ENCODE measurements around the gene SLC5A6.

SLC5A6 gene

DNA sequence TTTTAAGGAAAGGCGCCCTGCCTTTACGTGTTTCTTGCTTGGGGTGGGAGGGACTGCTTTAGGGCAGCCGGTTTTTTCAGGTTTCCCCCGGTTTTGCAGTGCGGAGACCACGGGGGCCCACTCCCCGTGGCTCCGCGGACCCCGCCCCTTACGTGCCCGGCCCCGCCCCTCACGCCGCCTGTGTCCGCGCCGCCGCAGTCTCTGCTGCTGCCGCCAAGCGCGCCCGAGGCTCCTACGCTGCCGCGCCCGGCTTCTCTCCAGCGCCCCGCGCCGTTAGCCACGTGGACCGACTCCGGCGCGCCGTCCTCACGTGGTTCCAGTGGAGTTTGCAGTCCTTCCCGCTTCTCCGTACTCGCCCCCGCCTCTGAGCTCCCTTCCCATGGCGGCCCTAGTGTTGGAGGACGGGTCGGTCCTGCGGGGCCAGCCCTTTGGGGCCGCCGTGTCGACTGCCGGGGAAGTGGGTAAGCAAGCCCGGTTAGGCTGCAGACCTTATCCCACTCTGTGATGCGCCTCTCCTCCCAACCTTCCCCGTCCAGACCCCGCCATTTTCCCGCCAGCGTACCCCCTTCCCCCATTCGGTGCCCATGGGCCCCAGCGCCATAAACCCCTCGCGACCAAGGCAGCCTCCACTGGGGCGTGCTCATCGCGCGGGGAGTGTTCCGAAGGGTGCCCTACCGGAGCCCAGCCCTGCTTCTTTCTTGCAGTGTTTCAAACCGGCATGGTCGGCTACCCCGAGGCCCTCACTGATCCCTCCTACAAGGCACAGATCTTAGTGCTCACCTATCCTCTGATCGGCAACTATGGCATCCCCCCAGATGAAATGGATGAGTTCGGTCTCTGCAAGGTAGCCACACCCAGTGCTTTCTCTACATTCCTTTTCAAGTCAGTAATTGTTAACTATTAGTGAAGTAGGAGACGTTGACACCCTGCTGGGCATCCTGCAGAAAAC lies 5.4 kb upstream of the SLC5A6 start, which contains the start of gene CAD:
TSS of gene CAD (plus strand) at position 197 of the 949 bp plus-strand sequence. CDS start at position 380, 183 bp downstream.
- H3K9me3 ChIP-seq (ENCODE audit: severe bottlenecking): no peaks in the 10 kb centered on the region
- TF ChIP-seq, protein P1, sequence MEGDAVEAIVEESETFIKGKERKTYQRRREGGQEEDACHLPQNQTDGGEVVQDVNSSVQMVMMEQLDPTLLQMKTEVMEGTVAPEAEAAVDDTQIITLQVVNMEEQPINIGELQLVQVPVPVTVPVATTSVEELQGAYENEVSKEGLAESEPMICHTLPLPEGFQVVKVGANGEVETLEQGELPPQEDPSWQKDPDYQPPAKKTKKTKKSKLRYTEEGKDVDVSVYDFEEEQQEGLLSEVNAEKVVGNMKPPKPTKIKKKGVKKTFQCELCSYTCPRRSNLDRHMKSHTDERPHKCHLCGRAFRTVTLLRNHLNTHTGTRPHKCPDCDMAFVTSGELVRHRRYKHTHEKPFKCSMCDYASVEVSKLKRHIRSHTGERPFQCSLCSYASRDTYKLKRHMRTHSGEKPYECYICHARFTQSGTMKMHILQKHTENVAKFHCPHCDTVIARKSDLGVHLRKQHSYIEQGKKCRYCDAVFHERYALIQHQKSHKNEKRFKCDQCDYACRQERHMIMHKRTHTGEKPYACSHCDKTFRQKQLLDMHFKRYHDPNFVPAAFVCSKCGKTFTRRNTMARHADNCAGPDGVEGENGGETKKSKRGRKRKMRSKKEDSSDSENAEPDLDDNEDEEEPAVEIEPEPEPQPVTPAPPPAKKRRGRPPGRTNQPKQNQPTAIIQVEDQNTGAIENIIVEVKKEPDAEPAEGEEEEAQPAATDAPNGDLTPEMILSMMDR (IDR thresholded peaks at IDR 0.05; ENCODE audit: poor library complexity, severe bottlenecking): no peak
- H3K27ac ChIP-seq (ENCODE audit: poor library complexity, severe bottlenecking): peak within 1 kb of the TSS; percentile 53
- ATAC-seq (ENCODE audit: low read depth): peak; percentile 87
- peaks cover 9% of the 10 kb centered on the region for H3K4me1 ChIP-seq (ENCODE audit: insufficient read depth, poor library complexity, severe bottlenecking)
- no peak for DNase-seq (ENCODE audit: low spot score)
- H3K27me3 ChIP-seq (ENCODE audit: insufficient read depth, poor library complexity, severe bottlenecking): no peaks in the 10 kb centered on the region
- peak within 1 kb of the TSS; percentile 87 for H3K4me3 ChIP-seq (ENCODE audit: severe bottlenecking)
- H3K36me3 ChIP-seq (ENCODE audit: low read depth): peaks cover 81% of the 10 kb centered on the region

DNA sequence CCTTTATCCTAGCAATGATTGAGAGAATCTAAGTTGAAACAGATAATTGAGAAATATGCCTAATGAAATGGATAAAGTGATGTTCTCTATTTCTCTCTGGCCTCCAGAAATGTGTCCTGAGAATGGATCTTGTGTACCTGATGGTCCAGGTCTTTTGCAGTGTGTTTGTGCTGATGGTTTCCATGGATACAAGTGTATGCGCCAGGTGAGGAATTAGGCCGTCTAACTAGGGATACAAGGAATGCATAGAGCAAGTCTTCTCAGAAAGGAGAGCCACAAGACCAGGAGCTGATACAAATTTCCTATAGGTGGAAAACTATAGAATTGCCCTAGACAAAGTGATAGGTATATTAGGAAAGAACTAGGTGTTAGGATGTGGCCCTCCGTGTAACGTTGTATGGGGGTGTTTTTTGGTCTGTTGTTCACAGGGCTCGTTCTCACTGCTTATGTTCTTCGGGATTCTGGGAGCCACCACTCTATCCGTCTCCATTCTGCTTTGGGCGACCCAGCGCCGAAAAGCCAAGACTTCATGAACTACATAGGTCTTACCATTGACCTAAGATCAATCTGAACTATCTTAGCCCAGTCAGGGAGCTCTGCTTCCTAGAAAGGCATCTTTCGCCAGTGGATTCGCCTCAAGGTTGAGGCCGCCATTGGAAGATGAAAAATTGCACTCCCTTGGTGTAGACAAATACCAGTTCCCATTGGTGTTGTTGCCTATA lies 4.5 kb upstream of the SLC5A6 start:
- Histone ChIP-seq H3K4me3 (ENCODE audit: severe bottlenecking) (peak overlapping the region; percentile 87), H3K36me3 (ENCODE audit: low read depth) (peaks cover 73% of the 10 kb centered on the region), H3K4me1 (ENCODE audit: insufficient read depth, poor library complexity, severe bottlenecking) (peaks cover 9% of the 10 kb centered on the region), H3K9me3 (ENCODE audit: severe bottlenecking) (no peaks in the 10 kb centered on the region), H3K27ac (ENCODE audit: poor library complexity, severe bottlenecking) (peak overlapping the region; percentile 53), H3K27me3 (ENCODE audit: insufficient read depth, poor library complexity, severe bottlenecking) (no peaks in the 10 kb centered on the region)
- TF ChIP-seq, protein P1 (IDR thresholded peaks at IDR 0.05; ENCODE audit: poor library complexity, severe bottlenecking): no peak
- ATAC-seq (ENCODE audit: low read depth): no peak
- DNase-seq (ENCODE audit: low spot score): no peak

DNA sequence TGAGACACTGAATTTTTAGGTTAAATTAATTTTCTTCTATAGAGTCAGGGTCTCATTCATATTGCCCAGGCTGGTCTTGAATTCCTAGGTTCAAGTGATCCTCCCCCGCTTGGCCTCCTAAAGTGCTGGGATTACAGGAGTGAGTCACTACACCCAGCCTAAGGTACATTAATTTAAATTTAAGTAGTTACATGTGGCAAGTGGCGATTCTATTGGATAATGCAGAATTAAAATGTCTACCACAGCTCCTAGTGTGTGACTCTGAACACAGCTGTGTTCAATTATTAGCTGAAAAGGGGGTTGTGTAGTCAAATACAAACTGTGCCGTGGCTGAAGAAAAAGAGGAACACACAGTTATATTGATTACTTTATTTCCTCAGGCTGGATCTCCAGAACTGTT lies 2.9 kb upstream of the SLC5A6 start:
- H3K4me3 ChIP-seq (ENCODE audit: severe bottlenecking): no peak overlapping the region
- DNase-seq (ENCODE audit: low spot score): no peak
- H3K4me1 ChIP-seq (ENCODE audit: insufficient read depth, poor library complexity, severe bottlenecking): peaks cover 9% of the 10 kb centered on the region
- peaks cover 56% of the 10 kb centered on the region for H3K36me3 ChIP-seq (ENCODE audit: low read depth)
- H3K27me3 ChIP-seq (ENCODE audit: insufficient read depth, poor library complexity, severe bottlenecking): no peaks in the 10 kb centered on the region
- no peak overlapping the region for H3K27ac ChIP-seq (ENCODE audit: poor library complexity, severe bottlenecking)
- TF ChIP-seq, protein P1 (IDR thresholded peaks at IDR 0.05; ENCODE audit: poor library complexity, severe bottlenecking): no peak
- ATAC-seq (ENCODE audit: low read depth): no peak
- H3K9me3 ChIP-seq (ENCODE audit: severe bottlenecking): no peaks in the 10 kb centered on the region

DNA sequence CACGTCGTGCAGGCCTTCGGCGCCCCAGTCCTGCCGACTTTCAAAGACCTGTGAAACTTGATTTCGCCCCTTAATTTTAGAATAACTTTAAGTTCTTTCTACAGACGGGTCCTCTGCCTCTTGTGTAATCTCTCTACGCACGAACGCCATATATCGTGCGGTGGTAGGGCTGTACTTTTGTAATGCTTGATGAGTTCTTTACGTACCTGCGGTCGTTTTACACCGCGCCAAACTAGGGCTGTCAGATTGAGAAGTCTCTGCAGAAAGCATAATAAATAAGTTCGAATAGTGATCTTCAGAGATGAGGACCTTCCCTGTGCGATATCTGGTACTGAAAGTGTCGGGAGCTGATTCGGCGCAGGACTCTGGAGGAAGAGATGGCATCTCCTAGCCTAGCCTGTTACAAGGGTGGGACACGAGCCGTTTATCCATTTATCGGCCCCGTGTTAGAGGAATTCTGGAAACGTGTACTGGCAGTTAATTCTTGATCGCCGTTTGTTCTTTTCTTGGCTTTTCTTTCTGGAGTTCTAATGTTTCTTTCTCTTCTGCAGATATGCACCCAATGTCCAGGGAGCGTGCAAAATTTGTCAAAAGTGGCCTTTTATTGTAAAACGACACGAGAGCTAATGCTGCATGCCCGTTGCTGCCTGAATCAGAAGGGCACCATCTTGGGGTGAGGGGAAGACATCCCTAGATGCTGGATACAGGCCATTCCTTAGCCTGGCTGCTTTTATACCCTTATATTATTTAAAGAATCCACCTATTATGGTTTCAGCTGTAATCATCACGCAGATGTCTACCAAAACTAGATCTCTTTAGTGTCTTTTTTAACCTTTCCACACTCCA lies 781 bp upstream of the SLC5A6 start:
- peak; percentile 13 for ATAC-seq (ENCODE audit: low read depth)
- DNase-seq (ENCODE audit: low spot score): no peak
- TF ChIP-seq, protein P1 (IDR thresholded peaks at IDR 0.05; ENCODE audit: poor library complexity, severe bottlenecking): no peak
- Histone ChIP-seq H3K4me3 (ENCODE audit: severe bottlenecking) (peak overlapping the region; percentile 79), H3K27ac (ENCODE audit: poor library complexity, severe bottlenecking) (peak overlapping the region; percentile 58), H3K36me3 (ENCODE audit: low read depth) (peaks cover 55% of the 10 kb centered on the region), H3K27me3 (ENCODE audit: insufficient read depth, poor library complexity, severe bottlenecking) (no peaks in the 10 kb centered on the region), H3K9me3 (ENCODE audit: severe bottlenecking) (no peaks in the 10 kb centered on the region), H3K4me1 (ENCODE audit: insufficient read depth, poor library complexity, severe bottlenecking) (no peaks in the 10 kb centered on the region)
